ENCODE data around the gene FIS1.
"Not testable (repeated sequence)": the region's sequence is repeated elsewhere in the genome, so short reads cannot be mapped to it uniquely, and the experiment has no call there.

Gene FIS1

DNA sequence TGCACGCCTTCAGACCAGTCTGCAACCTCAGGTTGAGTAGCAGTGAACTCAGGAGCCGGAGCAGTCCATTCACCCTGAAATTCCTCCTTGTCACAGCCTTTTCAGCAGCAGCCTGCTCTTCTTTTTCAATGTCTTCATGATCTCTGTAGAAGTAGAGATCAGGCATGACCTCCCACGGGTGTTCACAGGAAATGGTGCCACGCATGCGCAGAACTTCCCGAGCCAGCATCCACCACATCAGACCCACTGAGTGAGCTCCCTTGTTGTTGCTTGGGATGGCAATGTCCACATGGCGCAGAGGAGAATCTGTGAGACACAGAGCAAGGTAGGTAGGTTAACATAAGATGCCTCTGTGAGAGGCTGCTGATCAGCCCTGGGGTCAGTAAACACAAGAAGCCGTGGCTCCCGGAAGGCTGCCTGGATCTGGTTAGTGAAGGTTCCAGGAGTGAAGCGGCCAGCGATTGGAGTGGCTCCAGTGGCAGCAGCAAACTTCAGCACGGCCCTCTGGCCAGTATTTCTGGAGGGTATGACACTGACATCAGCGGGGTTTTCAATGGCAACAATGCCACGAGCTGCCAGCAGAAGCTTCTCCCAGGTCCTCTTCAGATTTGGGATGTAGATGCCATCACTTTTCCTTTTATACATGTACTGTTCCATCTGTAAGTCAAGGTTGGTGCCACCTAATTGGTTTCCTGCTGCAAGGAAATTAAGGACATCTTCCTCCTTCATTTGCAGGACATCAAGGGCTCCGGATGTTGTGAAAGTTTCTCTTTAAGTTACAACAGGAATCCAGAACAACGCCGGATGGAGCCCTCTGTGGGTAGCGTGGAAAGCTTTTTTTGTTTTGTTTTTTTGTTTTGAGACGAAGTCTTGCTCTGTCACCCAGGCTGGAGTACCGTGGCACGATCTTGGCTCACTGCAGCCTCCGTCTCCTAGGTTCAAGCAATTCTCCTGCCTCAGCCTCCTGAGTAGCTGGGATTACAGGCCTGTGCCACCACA, 40.8 kb downstream of the FIS1 start:
- H3K9me3 Mint-ChIP-seq, ATAC-seq, DNase-seq: not testable (repeated sequence)
- Mint-ChIP-seq H3K27me3 (peaks cover 47% of the 10 kb centered on the region), H3K27ac (peak overlapping the region; percentile 34 to 54), H3K4me1 (peaks cover 32% of the 10 kb centered on the region), H3K4me3 (peak overlapping the region in 1 of 2 donors; percentile 56)

DNA sequence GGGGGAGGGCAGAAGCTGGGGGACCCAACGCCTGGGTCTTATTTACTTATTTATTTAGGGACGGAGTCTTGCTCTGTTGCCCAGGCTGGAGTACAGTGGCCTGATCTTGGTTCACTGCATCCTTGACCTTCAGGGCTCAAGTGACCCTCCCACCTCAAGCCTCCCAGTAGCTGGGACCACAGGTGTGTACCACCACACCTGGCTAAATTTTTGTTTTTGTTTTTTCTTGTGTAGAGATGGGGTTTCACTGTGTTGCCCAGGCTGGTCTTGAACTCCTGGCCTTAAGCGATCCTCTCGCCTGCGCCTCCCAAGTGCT, 42.3 kb downstream of the FIS1 start:
- H3K9me3 Mint-ChIP-seq: no peaks in the 10 kb centered on the region
- no peak for DNase-seq
- peaks cover 32% of the 10 kb centered on the region for H3K4me1 Mint-ChIP-seq
- H3K27ac Mint-ChIP-seq: no peak overlapping the region
- H3K4me3 Mint-ChIP-seq: peak overlapping the region in 1 of 2 donors; percentile 57
- no peak for ATAC-seq
- peaks cover 55% of the 10 kb centered on the region for H3K27me3 Mint-ChIP-seq

DNA sequence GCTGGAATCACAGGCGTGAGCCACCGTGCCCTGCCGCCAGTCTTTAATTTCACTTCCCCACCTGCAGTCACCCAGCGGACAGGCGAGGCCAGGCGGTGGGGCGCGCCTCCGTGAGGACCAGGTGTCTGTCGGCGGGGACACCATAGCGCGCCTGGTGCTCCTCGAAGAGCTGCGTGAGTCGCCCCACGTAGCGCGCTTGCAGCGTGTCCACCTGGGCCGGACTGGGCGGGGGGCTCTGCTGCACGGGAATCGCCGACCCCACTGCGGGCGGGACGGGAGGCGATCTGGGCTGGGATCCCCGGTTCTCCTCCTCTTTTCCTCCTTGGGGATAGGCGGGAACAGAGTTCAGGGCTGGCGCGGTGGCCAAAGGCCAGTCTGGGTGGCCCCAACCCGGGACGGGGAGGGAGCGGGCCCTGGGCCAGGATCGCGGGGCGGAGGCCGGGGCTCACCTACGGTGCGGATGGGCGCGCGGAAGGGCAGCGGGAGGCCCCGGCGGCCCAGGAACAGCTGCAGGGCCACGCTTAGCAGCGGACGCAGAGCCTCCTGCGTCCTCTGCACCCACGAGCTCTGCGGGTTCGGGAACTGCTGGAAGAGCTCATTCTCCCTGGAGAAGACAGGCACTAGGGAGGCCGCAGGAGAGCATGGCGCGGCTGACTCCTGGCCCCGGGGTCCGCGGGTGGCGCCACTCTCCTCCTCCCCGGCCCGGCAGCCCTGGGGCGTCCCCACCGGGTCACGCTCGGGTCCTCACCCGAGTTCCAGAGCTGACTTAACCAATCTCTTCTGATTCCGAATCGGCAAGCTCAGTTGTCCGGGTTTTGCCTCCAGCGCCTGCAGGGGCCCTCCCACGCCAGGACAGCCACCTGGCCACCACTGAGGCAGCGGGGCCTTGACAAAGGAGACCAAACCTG, 42.9 kb downstream of the FIS1 start:
- Mint-ChIP-seq H3K27ac (peak overlapping the region in 1 of 2 donors; percentile 72), H3K9me3 (no peaks in the 10 kb centered on the region), H3K27me3 (peaks cover 55% of the 10 kb centered on the region), H3K4me1 (peaks cover 32% of the 10 kb centered on the region), H3K4me3 (peak overlapping the region; percentile 29 to 66)
- no peak for ATAC-seq
- DNase-seq: no peak

- ATAC-seq (no peak), DNase-seq (no peak)
- peak within 1 kb of the TSS; percentile 29 to 69 for H3K4me3 Mint-ChIP-seq
- peaks cover 28% of the 10 kb centered on the region for H3K4me1 Mint-ChIP-seq
- peaks cover 59% of the 10 kb centered on the region for H3K27me3 Mint-ChIP-seq
- H3K27ac Mint-ChIP-seq: peak within 1 kb of the TSS in 1 of 2 donors; percentile 24
- H3K9me3 Mint-ChIP-seq: no peaks in the 10 kb centered on the region
Observed at GRCh38 chr7:101200862-101201599, 43.9 kb downstream of the FIS1 start, which contains the start of gene MOGAT3. MOGAT3 (minus strand) TSS chr7:101201036; CDS start chr7:101200854, 182 bp downstream.

GRCh38 chr7:101200504-101200861, 44.4 kb downstream of the FIS1 start:
- DNase-seq (no peak), ATAC-seq (no peak)
- no peak overlapping the region for H3K4me3 Mint-ChIP-seq
- H3K9me3 Mint-ChIP-seq: no peaks in the 10 kb centered on the region
- H3K27me3 Mint-ChIP-seq: peaks cover 63% of the 10 kb centered on the region
- peaks cover 22% of the 10 kb centered on the region for H3K4me1 Mint-ChIP-seq
- H3K27ac Mint-ChIP-seq: no peak overlapping the region

GRCh38 chr7:101199522-101199921, 45.4 kb downstream of the FIS1 start:
- not testable (repeated sequence) for H3K9me3 Mint-ChIP-seq, H3K4me3 Mint-ChIP-seq, DNase-seq, H3K27ac Mint-ChIP-seq, ATAC-seq
- Mint-ChIP-seq H3K4me1 (peaks cover 20% of the 10 kb centered on the region), H3K27me3 (peaks cover 69% of the 10 kb centered on the region)

DNA sequence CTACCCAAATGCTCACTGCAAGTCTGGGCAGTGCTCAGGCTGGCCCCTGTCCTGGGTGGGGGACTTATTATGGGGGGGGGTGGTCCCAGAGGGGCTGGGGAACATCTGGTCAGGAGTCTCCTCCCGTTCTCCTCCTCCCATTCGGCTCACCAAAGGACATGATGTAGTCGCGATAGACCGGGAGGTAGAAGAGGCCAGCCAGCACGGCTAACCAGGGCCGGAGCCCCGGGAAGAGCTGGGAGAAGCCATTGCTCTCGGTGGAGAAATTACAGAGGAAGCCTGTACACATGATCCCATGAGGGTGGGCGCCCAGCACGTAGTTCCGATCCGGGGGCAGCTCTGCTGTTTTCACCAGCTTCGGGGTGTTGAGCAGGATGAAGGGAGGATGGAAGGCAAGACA, 46.4 kb downstream of the FIS1 start:
- Mint-ChIP-seq H3K9me3 (no peaks in the 10 kb centered on the region), H3K27ac (peak overlapping the region in 1 of 2 donors; percentile 67), H3K4me3 (no peak overlapping the region), H3K27me3 (peaks cover 62% of the 10 kb centered on the region), H3K4me1 (peaks cover 14% of the 10 kb centered on the region)
- ATAC-seq (no peak), DNase-seq (no peak)

GRCh38 chr7:101197991-101198390, 46.9 kb downstream of the FIS1 start:
- no peak overlapping the region for H3K4me3 Mint-ChIP-seq
- H3K27ac Mint-ChIP-seq: no peak overlapping the region
- ATAC-seq (no peak), DNase-seq (no peak)
- peaks cover 14% of the 10 kb centered on the region for H3K4me1 Mint-ChIP-seq
- H3K9me3 Mint-ChIP-seq: no peaks in the 10 kb centered on the region
- peaks cover 57% of the 10 kb centered on the region for H3K27me3 Mint-ChIP-seq

DNA sequence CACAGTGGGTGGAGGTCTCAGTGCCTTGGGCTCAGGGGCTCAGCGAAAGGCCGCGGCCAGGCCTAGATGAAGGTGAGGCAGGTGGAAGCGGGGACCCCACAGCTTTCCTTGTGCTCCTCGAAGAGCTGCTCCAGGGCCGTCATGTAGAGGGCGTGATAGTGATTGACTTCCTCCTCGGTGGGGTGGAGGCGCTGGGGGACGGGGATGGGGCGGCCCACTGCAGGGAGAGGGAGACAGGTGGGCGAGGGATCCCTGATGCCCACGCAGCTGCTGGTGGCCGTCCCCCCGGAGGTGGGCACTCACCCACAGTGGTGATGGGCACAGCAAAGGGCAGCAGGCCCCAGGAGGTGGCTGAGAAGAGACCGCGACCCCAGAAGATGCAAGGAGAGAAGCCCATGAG, 49.0 kb downstream of the FIS1 start:
- peaks cover 36% of the 10 kb centered on the region for H3K27me3 Mint-ChIP-seq
- no peak for ATAC-seq
- H3K4me1 Mint-ChIP-seq: peaks cover 9% of the 10 kb centered on the region
- DNase-seq: no peak
- no peak overlapping the region for H3K4me3 Mint-ChIP-seq
- H3K27ac Mint-ChIP-seq: no peak overlapping the region
- no peaks in the 10 kb centered on the region for H3K9me3 Mint-ChIP-seq

Data from stimulated activated naive CD8-positive, alpha-beta T cell treated with anti-CD3 and anti-CD28 coated beads, Interleukin-15, amount 100 ng/mL, for 72 hours (primary cell).